GM19193 (cell line): Measurements from ENCODE around the gene TPR.

Source experiments
- POLR2A ChIP-seq: IDR thresholded peaks from 4 replicates; pipeline ENCODE4 v1.6.1; 2011; ENCODE audit not compliant: insufficient read depth, insufficient read length; ENCODE audit errors: extremely low read depth

The TPR gene

DNA sequence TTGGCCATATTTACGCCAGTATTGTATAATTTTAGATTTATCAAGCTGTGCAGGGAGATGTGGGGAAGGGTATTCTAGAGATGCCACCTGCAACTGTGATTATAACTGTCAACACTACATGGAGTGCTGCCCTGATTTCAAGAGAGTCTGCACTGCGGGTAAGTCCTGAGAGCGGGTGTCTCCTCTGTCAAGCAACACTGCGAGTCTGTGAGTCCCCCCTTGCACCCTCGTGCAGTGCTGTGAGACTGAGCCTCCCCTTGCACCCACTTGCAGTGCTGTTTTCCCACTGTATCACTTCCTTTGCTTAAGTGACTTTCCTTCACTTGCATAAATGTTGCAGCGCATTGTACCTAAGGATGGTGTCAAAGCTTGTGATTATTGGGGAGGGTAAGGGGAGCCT, 75.0 kb downstream of the TPR start:
- TF ChIP-seq POLR2A = no peak

DNA sequence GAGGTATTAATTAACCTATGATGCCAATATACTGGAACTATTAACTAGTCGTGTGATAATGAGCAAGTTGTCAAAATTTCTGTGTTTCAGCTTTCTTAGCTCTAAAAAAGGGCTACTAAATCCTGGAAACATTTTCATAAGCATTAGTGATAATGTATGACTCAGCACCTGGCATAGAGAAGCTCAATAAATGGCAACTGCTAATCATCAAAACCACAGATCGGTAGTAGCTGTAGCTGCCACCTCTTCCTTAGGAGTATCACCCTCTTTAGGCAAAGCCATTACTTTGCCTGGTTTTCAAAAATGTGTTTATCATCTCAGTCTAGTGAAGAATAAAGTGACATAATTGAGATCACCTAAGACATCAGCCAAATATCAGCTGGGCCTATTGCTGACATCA, 75.5 kb downstream of the TPR start:
- no peak for TF ChIP-seq POLR2A

DNA sequence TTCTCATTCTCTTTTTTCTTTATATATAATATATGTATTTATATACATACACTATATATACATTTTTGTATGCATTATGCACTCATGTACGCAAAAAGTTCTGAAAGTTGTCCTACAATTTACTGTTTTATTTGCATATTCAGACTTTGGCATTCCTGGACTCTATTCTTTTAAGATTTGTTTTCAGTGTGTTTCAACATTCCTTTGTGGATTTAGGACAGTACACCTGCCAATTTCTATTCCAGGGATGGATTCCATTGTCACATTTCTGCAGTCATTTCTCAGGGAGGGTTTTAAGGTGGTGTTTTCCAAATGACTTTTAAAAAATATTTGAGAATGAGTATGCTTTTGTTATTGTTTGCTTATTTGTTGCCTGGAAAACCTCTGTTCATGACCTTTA, 76.2 kb downstream of the TPR start:
- no peak for TF ChIP-seq POLR2A

DNA sequence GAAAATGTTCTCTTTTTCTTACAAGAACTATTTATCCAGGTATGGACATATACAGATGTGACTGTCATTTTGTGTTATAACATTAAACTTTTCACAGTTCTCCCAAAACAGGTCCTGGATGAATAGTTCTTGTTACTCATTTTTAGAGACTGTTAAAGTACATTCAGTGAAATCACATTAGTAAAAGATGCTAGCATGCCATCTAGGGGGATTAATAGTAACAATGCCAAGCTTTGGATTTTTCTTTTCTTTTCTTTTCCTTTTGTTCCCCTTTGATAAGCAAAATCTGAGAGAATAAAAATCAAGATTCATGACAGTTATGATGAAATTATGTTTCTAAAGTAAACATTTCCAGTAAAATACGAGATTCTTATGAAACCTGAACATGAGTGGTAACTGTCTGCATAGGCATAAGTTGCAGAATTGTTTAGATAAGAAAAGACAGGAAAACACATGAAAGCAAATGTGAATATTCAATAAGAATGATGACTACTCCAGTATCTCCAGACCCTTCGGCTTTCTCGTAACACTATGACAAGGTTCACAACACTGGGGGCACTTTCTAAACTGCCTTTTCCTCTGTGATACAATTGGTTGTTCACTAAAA, 77.5 kb downstream of the TPR start:
- TF ChIP-seq POLR2A = no peak

DNA sequence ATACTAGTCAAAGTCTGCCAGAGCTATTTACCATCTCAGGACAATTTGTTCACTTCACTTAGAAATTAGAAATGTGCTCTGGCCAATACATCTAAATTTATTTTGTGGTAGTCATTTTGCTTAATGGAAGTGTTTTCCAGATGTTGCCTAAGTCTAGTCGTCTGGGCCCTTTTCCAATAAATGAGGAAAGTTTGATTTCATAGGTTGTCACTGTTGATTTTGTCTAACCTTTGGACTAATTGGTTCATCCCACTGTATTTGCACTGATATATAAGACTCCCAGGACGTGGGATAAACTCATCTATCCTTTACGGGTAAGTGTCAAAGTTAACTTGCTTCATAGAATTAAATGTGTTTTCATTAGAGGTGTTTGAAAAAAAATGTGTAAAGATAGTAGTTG, 79.1 kb downstream of the TPR start, which contains the start of gene PRG4:
Gene PRG4, plus strand, starts transcription at position 300 of the 400 bp plus-strand sequence.
- no peak for TF ChIP-seq POLR2A

DNA sequence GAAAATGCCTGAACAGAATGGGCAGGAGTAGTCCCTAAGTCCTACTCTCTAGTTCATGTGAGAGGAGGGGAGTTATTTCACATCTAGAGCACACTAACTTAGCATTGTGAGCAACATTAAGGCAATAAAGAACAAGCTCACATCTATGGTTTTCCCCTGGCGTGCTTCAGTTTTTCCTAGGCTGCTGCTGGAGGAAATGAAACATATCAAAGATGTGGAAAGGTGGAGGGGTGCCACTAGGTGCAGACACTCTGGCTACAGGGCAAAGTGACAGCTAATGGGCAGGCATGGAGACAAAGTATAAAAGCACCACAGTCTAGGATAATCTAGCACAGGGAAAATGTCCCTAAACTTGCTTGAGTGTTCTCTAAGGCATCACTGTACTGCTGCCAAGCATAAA, 82.2 kb downstream of the TPR start:
- TF ChIP-seq POLR2A = no peak

DNA sequence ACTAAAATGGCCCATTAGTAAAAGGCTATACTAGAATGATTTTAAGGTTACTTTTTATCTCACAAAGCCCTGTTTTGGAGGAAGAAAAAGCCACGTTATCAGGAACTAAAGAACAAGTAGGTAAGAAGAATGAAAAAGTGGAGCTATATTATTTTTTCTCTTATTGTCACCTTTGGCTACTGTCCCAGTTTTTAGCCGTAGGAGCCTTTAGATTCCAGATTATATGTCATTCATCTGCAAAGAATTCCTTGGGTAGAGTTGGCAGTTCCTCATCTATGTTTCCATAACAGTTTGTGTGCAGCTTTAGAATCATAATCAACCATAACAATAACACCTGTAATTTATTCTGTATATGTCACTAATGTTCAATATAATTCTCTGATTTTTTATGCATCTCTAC, 83.8 kb downstream of the TPR start:
- no peak for TF ChIP-seq POLR2A

DNA sequence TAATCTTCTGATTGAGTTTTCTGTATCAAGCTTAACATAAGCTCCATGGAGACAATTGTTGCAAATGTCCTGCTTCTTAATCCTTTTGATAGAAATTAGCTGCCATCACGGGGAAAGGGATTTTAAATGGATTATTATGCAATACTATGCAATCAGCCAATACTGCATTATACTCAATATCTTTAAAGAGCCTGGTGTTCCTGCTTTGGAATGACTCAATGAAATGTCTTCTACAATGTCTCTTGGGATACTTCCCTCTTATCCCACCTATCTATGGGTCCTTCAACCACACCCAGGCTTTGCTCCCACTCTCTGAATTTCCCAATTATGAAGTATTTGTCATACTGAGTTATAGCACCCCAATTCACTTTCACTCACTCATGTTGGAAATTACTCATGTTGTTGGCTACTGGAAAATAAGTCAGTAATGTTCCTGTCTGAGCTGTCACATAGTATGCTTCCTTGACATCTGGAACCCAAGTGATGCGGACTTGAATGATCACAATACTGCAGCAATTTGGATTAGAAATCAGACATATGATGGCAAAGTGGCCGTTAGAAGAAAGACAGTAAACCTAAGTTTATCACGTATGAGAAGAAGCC, 85.0 kb downstream of the TPR start:
- no peak for TF ChIP-seq POLR2A

DNA sequence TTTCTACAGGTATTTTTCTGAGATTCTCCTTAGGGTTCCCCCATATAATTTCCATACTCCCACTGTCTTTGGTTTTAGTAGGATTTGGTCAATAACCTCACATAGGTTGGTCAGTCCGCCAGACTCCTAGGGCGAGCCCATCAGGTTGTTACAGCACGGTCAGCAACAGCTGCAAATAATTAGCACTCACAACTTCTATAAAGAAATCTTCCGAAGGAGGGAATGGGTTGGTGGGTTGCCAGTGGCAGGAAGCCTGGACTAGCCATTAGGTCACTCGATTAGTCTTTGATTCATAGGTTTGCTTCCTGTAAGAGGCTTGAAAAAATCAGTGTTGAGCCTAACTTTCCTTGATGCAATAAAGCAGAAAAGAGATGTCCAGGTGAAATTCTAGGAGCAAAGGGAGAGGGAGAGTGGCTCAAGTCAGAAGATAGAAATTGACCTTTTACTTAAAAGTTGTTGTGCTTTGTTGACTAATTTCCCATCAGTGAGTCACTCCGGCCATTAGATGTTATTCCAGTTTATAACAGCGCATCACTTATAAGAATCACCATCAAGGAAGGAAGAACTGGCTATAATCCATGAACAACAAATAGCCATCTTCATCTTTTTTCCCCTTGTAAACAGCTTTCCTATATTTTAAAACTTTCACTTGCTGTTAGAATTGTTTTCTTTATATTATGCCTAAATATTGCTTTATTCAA, 88.3 kb downstream of the TPR start:
- TF ChIP-seq POLR2A = no peak

DNA sequence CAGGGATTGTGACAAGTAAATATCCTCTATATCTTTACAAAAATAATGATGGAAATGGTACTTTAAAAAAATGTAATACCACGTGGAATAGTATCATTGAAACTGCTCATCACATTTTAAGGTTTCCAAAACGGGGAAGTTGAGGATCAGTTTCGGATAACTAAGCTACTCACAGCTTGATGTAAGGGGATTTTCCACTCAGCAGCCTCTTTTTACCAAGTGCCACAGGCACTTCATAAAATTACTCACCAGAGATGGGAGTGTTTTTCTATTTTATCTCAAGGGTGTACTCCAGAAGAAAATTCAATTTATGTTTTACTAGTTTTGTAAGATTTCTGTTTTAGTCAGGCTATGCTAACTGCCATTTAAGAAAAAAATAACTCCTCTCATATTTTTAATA, 91.7 kb downstream of the TPR start:
- no peak for TF ChIP-seq POLR2A

DNA sequence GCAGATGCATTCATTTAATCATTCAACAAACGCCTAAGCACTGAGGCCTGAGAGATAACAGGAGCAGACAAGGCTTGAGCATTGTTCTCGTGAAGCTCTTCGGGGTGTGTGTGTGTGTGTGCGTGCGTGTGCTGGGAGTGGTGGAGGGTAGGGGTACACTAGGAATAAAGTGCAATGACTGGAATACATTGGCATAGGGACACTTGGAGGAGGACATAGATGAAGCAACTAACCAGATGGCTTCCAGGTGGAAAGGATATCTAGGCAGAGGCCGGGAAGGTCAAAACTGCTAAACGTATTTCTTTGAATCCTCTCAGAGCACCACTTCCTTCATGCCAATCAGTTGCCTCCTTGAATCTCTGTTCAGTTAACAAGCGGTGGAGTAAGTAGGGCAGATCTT, 92.6 kb downstream of the TPR start:
- no peak for TF ChIP-seq POLR2A

DNA sequence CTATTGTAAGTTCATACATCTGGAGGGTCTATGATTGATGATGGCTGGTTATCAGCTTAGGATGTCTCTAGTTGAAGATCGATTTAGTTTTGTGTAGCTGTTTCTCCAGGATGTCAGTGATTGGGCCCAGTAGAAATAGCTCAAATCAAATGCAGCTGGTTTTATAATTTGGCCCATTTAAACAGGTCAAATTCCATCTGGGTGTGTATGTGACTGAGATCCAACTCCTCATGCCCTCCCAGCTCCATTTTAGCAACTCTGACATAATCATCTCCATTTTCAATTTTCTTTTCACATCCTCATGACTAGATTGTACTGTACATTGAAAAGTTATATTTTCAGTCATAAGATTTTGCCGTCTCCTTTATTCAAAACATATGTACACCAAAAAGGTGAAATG, 99.2 kb downstream of the TPR start:
- TF ChIP-seq POLR2A = no peak

DNA sequence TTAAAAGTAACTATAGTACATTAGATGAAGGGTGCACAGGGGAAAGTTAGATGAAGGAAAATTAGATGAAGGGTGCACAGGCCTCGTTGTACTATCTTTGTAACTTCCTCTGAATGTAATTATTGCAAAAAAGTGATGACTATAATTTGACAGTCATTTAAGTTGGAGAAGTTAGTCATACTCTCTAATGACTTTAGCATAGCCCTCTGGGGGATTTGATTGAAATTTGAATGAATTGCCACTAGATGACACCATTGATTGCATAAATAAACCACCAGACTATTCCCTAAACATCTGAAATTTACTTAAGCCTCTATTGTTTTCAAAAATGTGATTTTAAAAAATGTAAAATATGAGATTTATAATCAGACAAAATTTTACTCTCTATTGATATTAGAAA, 102.6 kb downstream of the TPR start:
- no peak for TF ChIP-seq POLR2A

DNA sequence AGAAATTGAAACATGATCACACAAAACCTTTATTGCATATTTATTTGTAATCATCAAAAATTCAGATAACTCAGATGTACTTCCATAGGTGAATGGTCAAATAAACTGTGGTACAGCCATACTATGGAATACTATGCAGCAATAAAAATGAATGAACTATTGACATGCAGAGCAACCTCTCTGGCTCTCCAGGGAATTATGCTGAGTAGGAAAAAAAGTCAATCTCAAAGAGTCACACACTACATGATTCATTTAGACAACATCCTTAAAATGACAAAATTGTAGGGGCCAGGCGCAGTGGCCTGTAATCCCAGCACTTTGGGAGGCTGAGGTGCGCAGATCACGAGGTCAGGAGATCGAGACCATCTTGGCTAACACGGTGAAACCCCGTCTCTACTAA, 104.0 kb downstream of the TPR start:
- TF ChIP-seq POLR2A = no peak
